Hepatocyte (in vitro differentiated cells): ENCODE measurements around the gene SH3RF3. TPM values are rescaled to one million over a fixed set of nuclear protein-coding genes. Genes with fewer than 3 reads are reported as not detected.

Source experiments
- DNase-seq: peaks from one replicate; pipeline ENCODE4 v3.0.0-alpha.2; 2016; ENCODE audit warnings: low spot score
- H2AFZ ChIP-seq: fragments of 200-600 bp; sonication (generic); 2 replicates; pipeline ENCODE4 v1.6.0; 2016; ENCODE audit warnings: antibody characterized with exemption, mild to moderate bottlenecking
- H3K27ac ChIP-seq: fragments of 200-600 bp; sonication (generic); 2 replicates; pipeline ENCODE4 v1.5.1; 2016; ENCODE audit warnings: mild to moderate bottlenecking
- H3K27me3 ChIP-seq: fragments of 200-600 bp; sonication (generic); 2 replicates; pipeline ENCODE4 v1.6.1; 2016
- H3K36me3 ChIP-seq: fragments of 200-600 bp; sonication (generic); replicated peaks from 2 replicates; pipeline ENCODE4 v1.5.1; 2016; ENCODE audit warnings: low read depth; ENCODE audit not compliant: insufficient read depth
- H3K4me1 ChIP-seq: fragments of 200-600 bp; sonication (generic); 2 replicates; pipeline ENCODE4 v1.5.1; 2016; ENCODE audit warnings: mild to moderate bottlenecking, moderate library complexity; ENCODE audit not compliant: insufficient read depth
- H3K4me2 ChIP-seq: fragments of 200-600 bp; sonication (generic); 2 replicates; pipeline ENCODE4 v1.6.0; 2016
- H3K4me3 ChIP-seq: fragments of 200-600 bp; sonication (generic); 2 replicates; pipeline ENCODE4 v1.5.1; 2016; ENCODE audit warnings: mild to moderate bottlenecking
- H3K79me2 ChIP-seq: fragments of 200-600 bp; sonication (generic); 2 replicates; pipeline ENCODE4 v1.6.0; 2017; ENCODE audit warnings: mild to moderate bottlenecking
- H3K9me2 ChIP-seq: fragments of 200-600 bp; sonication (generic); replicated peaks from 2 replicates; pipeline ENCODE4 v1.6.0; 2017; ENCODE audit warnings: mild to moderate bottlenecking; ENCODE audit not compliant: insufficient read depth
- H3K9me3 ChIP-seq: fragments of 200-600 bp; sonication (generic); 2 replicates; pipeline ENCODE4 v1.5.1; 2016; ENCODE audit warnings: low read depth, mild to moderate bottlenecking
- H4K20me1 ChIP-seq: fragments of 200-600 bp; sonication (generic); 2 replicates; pipeline ENCODE4 v1.6.0; 2016; ENCODE audit warnings: mild to moderate bottlenecking; ENCODE audit not compliant: insufficient read depth, poor library complexity, severe bottlenecking
- EZH2 ChIP-seq: fragments of 200-600 bp; sonication (generic); IDR thresholded peaks from 2 replicates; pipeline ENCODE4 v1.6.1; 2016; ENCODE audit warnings: antibody characterized with exemption, mild to moderate bottlenecking, borderline replicate concordance
- EZH2phosphoT487 ChIP-seq: fragments of 200-600 bp; sonication (generic); IDR thresholded peaks from one replicate; pipeline ENCODE4 v1.6.1; 2018; ENCODE audit warnings: antibody characterized with exemption, mild to moderate bottlenecking, low read depth, moderate library complexity; ENCODE audit not compliant: unreplicated experiment, severe bottlenecking
- WGBS: methylation state at CpG from one replicate; pipeline ENCODE4 v1.1.6; 2016; ENCODE audit warnings: low lambda C conversion rate; ENCODE audit errors: missing lambda C conversion rate; 5-methylcytosine and 5-hydroxymethylcytosine counted together
- polyA plus RNA-seq: library from polyadenylated mRNA; unstranded; fragments of >200 nt; fragmentation: Nextera tagmentation; extraction: Ambion mirVana; gene quantifications from 2 replicates; pipeline ENCODE4 v1.2.1, GENCODE V29; 2016
- total RNA-seq: library from RNA; depleted of rRNA; stranded (reverse); fragments of >200 nt; gene quantifications from 2 replicates; pipeline ENCODE4 v1.2.3, GENCODE V29; 2014
- TF ChIP-seq, protein P1 (sequence below): fragments of 200-600 bp; sonication (generic); IDR thresholded peaks from 2 replicates; pipeline ENCODE4 v1.5.1; 2016; ENCODE audit warnings: antibody characterized with exemption, mild to moderate bottlenecking; ENCODE audit not compliant: poor library complexity

SH3RF3 gene
- total and polyA plus RNA-seq, 2 experiments from 2014 or later = 1.9 to 2.1 TPM

DNA sequence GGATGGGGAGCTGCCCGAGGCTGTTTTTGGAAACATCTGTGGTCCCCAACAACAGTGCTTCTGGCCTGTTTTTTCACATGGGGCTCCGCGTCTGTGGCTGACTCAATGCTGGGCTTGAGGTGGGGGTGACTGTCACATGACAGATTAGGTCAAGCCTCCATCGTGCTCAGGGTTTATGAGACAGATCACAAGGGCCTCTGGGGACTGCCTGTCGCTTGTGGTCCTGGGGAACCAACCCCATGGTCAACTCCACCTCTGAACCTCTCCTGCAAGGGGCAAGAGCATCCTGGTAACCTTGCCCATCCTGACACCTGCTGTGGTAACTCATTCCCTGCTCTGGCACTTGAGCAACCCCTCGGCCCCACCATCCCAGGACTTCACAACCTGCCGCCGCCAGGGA lies 47.6 kb upstream of the SH3RF3 start:
- Histone ChIP-seq H3K36me3 (no peaks in the 10 kb centered on the region), H3K79me2 (no peaks in the 10 kb centered on the region), H2AFZ (no peak overlapping the region), H3K9me3 (no peaks in the 10 kb centered on the region), H3K4me1 (no peaks in the 10 kb centered on the region), H3K9me2 (no peaks in the 10 kb centered on the region), H3K27ac (no peak overlapping the region), H4K20me1 (no peaks in the 10 kb centered on the region), H3K27me3 (peaks cover 2% of the 10 kb centered on the region), H3K4me2 (no peak overlapping the region), H3K4me3 (no peak overlapping the region)
- DNase-seq = no peak
- TF ChIP-seq EZH2 = no peak
- TF ChIP-seq EZH2phosphoT487 = no peak
- TF ChIP-seq, protein P1, sequence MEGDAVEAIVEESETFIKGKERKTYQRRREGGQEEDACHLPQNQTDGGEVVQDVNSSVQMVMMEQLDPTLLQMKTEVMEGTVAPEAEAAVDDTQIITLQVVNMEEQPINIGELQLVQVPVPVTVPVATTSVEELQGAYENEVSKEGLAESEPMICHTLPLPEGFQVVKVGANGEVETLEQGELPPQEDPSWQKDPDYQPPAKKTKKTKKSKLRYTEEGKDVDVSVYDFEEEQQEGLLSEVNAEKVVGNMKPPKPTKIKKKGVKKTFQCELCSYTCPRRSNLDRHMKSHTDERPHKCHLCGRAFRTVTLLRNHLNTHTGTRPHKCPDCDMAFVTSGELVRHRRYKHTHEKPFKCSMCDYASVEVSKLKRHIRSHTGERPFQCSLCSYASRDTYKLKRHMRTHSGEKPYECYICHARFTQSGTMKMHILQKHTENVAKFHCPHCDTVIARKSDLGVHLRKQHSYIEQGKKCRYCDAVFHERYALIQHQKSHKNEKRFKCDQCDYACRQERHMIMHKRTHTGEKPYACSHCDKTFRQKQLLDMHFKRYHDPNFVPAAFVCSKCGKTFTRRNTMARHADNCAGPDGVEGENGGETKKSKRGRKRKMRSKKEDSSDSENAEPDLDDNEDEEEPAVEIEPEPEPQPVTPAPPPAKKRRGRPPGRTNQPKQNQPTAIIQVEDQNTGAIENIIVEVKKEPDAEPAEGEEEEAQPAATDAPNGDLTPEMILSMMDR = no peak
- whole genome bisulfite sequencing = 80% methylated on average over 8 of the region's 8 CpGs

DNA sequence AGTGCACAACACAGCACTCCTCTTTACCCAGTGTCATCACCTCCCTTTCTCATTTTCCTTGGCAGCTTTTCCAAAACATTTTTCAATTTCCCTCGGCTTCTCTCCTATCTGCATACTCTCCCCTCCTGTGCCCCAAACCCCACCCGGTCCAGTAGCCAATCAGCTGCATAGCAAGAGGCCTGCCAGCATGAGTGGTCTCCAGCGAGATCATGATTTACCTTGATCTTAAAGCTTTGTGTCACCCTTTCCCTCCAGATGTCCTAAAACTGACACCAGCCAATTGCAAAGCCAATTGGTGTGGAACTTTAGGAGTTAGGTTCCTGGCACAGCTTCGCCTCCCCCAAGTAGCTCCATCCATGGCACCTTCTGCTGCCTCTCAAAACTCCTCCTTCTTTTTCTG lies 45.2 kb upstream of the SH3RF3 start:
- H3K4me2 ChIP-seq = no peak overlapping the region
- no peaks in the 10 kb centered on the region for H3K36me3 ChIP-seq
- 83% methylated on average over 4 of the region's 4 CpGs for WGBS
- no peak overlapping the region for H3K27ac ChIP-seq
- no peak for TF ChIP-seq EZH2
- no peak for TF ChIP-seq EZH2phosphoT487
- TF ChIP-seq, protein P1 = no peak
- H4K20me1 ChIP-seq = no peaks in the 10 kb centered on the region
- no peaks in the 10 kb centered on the region for H3K4me1 ChIP-seq
- H2AFZ ChIP-seq = no peak overlapping the region
- no peaks in the 10 kb centered on the region for H3K79me2 ChIP-seq
- H3K9me2 ChIP-seq = no peaks in the 10 kb centered on the region
- no peak overlapping the region for H3K4me3 ChIP-seq
- no peaks in the 10 kb centered on the region for H3K27me3 ChIP-seq
- no peak for DNase-seq
- H3K9me3 ChIP-seq = no peaks in the 10 kb centered on the region

DNA sequence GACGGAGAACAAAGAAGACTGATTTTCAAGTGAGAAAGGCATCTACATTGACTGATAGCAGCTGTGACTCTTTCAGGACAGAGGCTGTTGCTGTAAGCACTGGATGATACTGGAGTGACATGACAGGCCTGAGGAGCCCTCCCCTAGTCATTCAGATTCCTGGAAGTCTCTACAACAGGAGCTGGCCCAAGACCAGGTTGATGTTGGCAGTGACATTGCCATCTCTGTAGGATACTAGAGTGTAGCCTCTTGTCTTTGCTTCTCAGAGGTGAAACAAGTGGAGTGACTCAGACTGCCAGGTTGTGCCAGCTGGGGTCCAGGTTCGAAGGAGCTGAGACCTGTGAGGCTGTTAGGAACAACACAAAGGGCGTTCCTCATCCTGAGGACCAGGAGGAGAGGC lies 44.7 kb upstream of the SH3RF3 start:
- H3K79me2 ChIP-seq = no peaks in the 10 kb centered on the region
- no peaks in the 10 kb centered on the region for H3K27me3 ChIP-seq
- H3K4me3 ChIP-seq = no peak overlapping the region
- no peaks in the 10 kb centered on the region for H3K9me3 ChIP-seq
- DNase-seq = no peak
- H3K4me1 ChIP-seq = no peaks in the 10 kb centered on the region
- no peaks in the 10 kb centered on the region for H3K9me2 ChIP-seq
- no peaks in the 10 kb centered on the region for H4K20me1 ChIP-seq
- no peak overlapping the region for H3K4me2 ChIP-seq
- H3K36me3 ChIP-seq = no peaks in the 10 kb centered on the region
- no peak overlapping the region for H3K27ac ChIP-seq
- TF ChIP-seq EZH2 (no peak), EZH2phosphoT487 (no peak)
- TF ChIP-seq, protein P1 = no peak
- 94% methylated on average over 3 of the region's 3 CpGs for WGBS
- no peak overlapping the region for H2AFZ ChIP-seq
